Neuron (in vitro differentiated cells): ENCODE results near the gene ALG14.
A peak's percentile ranks its signal among the peaks of the same experiment; 100 is the strongest.
"Not testable (repeated sequence)": the region's sequence is repeated elsewhere in the genome, so short reads cannot be mapped to it uniquely, and the experiment has no call there.

Experiments used
- H2AFZ ChIP-seq: one replicate; pipeline ENCODE4 v1.6.1; 2013; ENCODE audit warnings: low read depth, mild to moderate bottlenecking, inconsistent platforms, low read length, moderate library complexity
- H3K27me3 ChIP-seq: one replicate; pipeline ENCODE4 v1.6.1; 2013; ENCODE audit warnings: low read length; ENCODE audit not compliant: insufficient read depth
- H3K36me3 ChIP-seq: one replicate; pipeline ENCODE4 v1.6.1; 2013; ENCODE audit warnings: low read length; ENCODE audit not compliant: insufficient read depth
- H3K4me1 ChIP-seq: one replicate; pipeline ENCODE4 v1.6.1; 2013; ENCODE audit warnings: low read length; ENCODE audit not compliant: insufficient read depth
- H3K4me3 ChIP-seq: 2 replicates; pipeline ENCODE4 v1.5.1; 2013; ENCODE audit warnings: mild to moderate bottlenecking, low read length, moderate library complexity
- H3K9me3 ChIP-seq: one replicate; pipeline ENCODE4 v1.6.1; 2013; ENCODE audit warnings: low read length

The ALG14 gene

DNA sequence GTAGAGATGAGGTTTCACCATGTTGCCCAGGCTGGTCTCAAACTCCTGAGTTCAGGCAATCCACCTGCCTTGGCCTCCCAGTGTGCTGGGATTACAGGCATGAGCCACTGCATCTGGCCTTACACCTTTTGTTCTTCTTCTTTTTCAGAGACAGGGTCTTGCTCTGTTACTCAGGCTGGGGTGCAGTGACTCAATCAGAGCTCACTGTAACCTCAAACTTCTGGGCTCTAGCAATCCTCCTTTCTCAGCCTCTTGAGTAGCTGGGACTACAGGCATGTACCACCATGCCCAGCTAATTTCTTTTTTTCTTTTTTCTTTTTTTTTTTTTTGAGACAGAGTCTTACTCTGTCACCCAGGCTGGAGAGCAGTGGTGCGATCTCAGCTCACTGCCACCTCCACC is 131.3 kb downstream of the ALG14 start:
- not testable (repeated sequence) for H3K9me3 ChIP-seq, H2AFZ ChIP-seq, H3K27me3 ChIP-seq, H3K4me3 ChIP-seq, H3K36me3 ChIP-seq
- H3K4me1 ChIP-seq, result peaks cover 23% of the 10 kb centered on the region

DNA sequence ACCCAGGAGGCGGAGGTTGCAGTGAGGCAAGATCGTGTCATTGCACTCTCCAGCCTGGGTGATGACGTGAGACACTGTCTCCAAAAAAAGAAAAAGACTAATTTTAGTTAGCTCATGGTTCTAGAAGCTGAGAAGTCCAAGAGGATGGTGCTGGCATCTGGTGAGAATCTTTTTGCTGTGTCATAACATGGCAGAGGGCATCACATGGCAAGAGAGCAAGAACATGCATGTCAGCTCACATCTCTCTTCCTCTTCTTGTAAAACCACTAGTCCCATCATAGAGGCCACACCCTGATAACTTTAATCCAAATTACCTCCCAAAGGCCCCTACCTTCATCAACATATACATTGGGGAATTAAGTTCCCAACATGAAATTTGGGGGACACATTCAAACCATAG is 132.0 kb downstream of the ALG14 start:
- H3K9me3 ChIP-seq, result no peaks in the 10 kb centered on the region
- no peak overlapping the region for H2AFZ ChIP-seq
- no peak overlapping the region for H3K4me3 ChIP-seq
- H3K4me1 ChIP-seq, result peaks cover 31% of the 10 kb centered on the region
- H3K27me3 ChIP-seq, result no peaks in the 10 kb centered on the region
- no peaks in the 10 kb centered on the region for H3K36me3 ChIP-seq

DNA sequence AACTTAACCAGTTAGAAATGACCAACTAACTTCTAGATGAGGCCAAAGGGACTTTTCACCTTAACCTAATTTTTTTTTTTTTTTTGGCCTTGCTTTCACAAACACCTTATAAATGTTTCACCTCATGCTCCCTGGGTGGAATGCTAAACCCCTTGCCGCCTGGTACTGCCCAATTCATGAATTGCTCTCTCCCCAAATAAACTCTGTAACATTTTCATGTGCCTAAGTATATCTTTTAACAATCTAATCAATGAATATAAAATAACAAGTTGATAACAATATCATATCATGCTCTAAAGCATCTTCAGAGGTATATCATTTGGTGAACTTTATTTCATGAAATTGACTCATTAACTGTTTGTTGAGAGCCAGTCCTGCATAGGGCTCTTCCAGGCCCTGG is 134.9 kb downstream of the ALG14 start:
- H3K4me3 ChIP-seq, result no peak overlapping the region
- H3K4me1 ChIP-seq, result peaks cover 38% of the 10 kb centered on the region
- H3K9me3 ChIP-seq, result no peaks in the 10 kb centered on the region
- peaks cover 8% of the 10 kb centered on the region for H3K36me3 ChIP-seq
- no peaks in the 10 kb centered on the region for H3K27me3 ChIP-seq
- no peak overlapping the region for H2AFZ ChIP-seq

DNA sequence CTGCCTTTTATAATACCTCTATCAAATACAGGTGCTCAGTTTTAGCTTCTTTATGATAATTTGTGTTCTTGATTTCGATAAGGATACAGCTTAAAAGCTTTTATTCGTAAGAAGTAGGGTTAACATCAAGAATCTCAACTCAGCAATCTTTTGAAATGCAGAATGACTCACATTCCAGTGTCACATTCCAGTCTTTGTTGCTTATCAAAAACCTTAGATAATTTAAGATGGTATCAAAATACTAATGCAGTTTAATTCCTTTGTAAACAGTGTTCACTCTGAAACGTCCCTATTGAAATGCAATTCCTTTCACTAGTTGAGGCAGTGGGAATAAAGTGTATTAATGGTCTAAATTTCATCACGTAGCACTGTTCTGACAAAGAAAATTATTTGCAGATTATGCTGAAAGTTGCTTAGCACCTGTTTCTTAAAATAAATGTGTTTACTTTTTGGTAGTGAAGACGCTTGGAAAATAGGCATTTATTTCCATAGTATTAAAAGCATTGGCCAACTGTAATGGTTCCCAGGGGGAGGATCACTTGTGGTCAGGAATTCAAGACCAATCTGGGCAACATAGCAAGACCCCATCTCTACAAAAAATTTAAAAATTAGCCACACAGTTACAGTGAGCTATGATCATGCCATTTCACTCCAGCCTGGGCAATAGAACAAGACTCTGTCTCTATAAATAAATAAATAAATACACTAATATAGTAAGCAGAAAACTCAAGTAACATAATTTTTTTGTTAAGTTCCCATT is 135.7 kb downstream of the ALG14 start:
- Histone ChIP-seq H3K4me1 (peaks cover 38% of the 10 kb centered on the region), H3K4me3 (no peak overlapping the region), H3K9me3 (no peaks in the 10 kb centered on the region), H3K27me3 (no peaks in the 10 kb centered on the region), H2AFZ (no peak overlapping the region), H3K36me3 (peaks cover 10% of the 10 kb centered on the region)

DNA sequence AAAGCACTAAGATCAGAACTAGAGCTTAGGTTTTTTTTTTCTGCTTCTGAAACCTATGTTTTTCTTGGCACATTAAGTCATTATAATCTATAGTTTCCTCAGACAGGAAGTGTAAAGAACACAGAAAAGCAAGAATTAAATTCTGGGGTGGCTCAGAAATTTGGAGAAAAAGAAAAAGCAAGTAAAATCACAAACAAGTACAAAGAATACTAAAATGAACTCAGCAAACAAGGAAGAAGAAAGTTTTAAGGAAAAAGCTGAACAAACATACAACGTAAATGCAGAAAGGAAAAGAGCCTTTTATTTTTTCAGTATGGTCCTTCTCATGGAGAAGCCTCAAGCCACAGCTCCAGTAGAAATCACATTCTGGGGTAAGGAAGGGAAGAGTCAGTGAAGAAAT is 137.3 kb downstream of the ALG14 start:
- Histone ChIP-seq H3K4me1 (peaks cover 38% of the 10 kb centered on the region), H3K9me3 (no peaks in the 10 kb centered on the region), H3K4me3 (no peak overlapping the region), H2AFZ (no peak overlapping the region), H3K36me3 (peaks cover 12% of the 10 kb centered on the region), H3K27me3 (no peaks in the 10 kb centered on the region)

DNA sequence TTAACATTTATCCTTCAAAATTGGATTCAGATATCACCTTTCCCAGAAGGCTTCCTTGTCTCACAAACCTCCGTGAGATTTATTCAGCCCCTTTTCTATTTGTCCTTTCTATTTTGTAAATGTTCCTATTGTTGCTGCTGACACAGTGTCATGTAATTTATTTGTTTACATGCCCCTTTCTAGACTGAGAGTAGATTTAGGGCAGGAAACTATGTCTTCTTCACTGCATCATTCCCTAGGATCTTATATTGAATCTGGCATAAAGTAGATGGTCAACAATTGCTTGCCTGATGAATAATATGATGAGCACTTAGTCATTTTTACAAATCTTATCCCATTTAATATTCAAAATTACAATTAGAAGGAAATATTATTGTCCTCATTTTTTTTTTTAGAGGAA is 137.7 kb downstream of the ALG14 start:
- H2AFZ ChIP-seq, result no peak overlapping the region

DNA sequence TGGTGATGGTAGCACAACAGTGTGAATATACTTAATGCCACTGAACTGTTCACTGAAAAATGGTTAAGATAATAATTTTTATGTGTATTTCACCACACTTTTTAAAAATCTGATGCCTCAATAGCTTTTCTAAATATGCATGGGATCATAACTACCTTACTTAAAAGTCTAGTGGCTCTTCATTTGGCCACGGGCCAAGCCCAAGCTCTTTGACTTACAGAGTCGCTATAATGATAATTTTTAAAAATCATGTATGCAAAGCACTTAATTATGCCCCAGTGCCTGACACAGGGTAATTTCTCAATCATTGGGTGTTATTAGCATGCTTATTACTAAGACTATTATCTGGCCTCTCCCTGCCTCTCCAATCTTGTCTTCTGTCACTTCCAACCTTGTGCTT is 138.2 kb downstream of the ALG14 start:
- Histone ChIP-seq H3K9me3 (no peaks in the 10 kb centered on the region), H3K4me3 (no peak overlapping the region), H3K36me3 (peaks cover 12% of the 10 kb centered on the region), H3K4me1 (peaks cover 43% of the 10 kb centered on the region), H3K27me3 (no peaks in the 10 kb centered on the region), H2AFZ (no peak overlapping the region)

More for the DNA sequence above, 137.7 kb downstream of the ALG14 start:
- Histone ChIP-seq H3K4me1 (peaks cover 40% of the 10 kb centered on the region), H3K4me3 (no peak overlapping the region), H3K9me3 (no peaks in the 10 kb centered on the region), H3K36me3 (peaks cover 12% of the 10 kb centered on the region), H3K27me3 (no peaks in the 10 kb centered on the region)

DNA sequence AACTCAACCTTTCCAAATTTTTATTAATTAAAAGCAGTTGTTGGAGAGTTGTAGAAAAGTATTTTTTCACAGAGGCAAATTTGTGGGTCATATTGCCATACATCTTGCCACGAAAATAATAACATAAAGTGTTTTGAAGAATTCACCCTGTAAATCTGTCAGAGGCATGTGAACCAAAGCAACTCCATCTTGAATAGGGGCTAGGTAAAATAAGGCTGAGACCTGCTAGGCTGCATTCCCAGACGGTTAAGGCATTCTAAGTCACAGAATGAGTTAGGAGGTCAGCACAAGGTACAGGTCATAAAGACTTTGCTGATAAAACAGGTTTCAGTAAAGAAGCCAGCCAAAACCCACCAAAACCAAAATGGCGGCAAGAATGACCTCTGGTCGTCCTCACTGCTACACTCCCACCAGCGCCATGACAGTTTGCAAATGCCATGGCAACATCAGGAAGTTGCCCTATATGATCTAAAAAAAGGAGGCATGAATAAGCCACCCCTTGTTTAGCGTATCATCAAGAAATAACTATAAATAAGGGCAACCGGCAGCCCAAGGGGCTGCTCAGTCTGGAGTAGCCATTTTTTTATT is 141.4 kb downstream of the ALG14 start:
- Histone ChIP-seq H3K36me3 (peaks cover 12% of the 10 kb centered on the region), H3K4me1 (peaks cover 40% of the 10 kb centered on the region), H3K9me3 (no peaks in the 10 kb centered on the region), H3K27me3 (no peaks in the 10 kb centered on the region), H3K4me3 (no peak overlapping the region), H2AFZ (no peak overlapping the region)

DNA sequence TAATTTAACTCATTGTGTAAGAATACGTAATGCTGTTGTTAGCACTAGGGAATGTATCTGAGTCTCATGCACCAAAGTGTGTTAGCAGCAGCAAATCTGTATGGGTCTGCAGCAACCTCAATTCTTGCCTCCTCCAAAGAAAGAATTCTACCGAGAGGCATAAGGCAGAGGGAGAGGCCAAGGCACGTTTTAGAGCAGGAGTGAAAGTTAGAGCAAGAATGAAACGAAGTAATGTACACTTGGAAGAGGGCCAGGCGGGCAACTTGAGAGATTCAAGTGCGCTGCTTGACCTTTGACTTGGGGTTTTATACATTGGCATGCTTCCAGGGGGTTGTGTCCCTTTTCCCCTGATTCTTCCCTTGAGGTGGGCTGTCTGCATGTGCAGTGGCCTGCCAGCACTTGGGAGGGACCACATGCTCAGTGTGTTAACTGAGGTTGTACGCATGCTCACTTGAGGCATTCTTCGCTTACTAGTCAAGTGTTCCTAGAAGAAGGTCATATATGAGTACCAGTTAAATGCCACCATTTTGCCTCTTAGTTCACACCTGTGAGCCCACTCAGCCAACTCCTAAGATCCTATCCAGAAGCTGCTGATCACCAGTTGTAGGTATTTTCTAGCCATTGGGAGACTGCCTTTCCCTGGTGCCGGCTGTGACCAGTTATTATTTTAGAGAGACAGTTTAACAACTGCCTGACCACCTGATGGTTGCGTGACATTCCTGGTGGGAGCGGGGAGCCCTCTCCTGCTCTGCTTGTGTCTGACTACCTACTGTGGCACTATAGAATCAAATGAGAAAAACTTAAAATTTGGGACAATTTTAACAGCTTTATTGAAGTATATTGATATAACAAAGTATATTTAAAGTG is 143.2 kb downstream of the ALG14 start:
- Histone ChIP-seq H2AFZ (no peak overlapping the region), H3K9me3 (no peaks in the 10 kb centered on the region), H3K27me3 (no peaks in the 10 kb centered on the region), H3K36me3 (peaks cover 12% of the 10 kb centered on the region), H3K4me3 (peak overlapping the region; percentile 99), H3K4me1 (peaks cover 31% of the 10 kb centered on the region)

DNA sequence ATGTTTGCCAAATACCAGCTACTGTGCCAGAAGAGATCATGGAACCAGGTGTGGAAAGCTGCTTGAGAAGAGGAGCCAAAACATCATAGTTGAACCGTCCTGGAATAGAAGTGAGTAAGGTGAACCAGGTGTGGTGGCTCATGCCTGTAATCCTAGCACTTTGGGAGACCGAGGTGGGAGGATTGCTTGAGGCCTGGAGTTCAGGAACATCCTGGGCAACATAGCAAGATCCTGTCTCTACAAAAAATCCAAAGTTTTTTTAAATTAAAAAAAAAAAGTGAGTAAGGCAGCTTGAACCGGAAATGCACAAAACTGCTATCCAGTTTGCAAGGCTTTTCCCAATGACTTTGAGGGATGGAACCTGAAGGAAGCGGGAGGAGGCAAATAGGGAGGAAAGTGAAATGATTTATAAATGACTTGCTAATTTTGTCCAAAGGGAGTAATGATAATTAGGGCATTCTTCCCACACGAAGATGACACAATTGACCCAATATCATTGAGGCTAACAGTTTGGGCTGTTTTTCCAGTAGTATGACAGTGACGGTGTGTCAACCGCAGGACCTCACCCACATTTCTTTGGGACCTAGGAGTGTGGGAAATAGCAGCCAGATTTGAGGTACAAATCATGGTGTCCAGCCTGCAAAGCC is 144.3 kb downstream of the ALG14 start:
- Histone ChIP-seq H3K27me3 (no peaks in the 10 kb centered on the region), H3K4me3 (peak overlapping the region; percentile 99), H3K36me3 (peaks cover 16% of the 10 kb centered on the region), H3K4me1 (peaks cover 42% of the 10 kb centered on the region), H3K9me3 (no peaks in the 10 kb centered on the region), H2AFZ (no peak overlapping the region)

DNA sequence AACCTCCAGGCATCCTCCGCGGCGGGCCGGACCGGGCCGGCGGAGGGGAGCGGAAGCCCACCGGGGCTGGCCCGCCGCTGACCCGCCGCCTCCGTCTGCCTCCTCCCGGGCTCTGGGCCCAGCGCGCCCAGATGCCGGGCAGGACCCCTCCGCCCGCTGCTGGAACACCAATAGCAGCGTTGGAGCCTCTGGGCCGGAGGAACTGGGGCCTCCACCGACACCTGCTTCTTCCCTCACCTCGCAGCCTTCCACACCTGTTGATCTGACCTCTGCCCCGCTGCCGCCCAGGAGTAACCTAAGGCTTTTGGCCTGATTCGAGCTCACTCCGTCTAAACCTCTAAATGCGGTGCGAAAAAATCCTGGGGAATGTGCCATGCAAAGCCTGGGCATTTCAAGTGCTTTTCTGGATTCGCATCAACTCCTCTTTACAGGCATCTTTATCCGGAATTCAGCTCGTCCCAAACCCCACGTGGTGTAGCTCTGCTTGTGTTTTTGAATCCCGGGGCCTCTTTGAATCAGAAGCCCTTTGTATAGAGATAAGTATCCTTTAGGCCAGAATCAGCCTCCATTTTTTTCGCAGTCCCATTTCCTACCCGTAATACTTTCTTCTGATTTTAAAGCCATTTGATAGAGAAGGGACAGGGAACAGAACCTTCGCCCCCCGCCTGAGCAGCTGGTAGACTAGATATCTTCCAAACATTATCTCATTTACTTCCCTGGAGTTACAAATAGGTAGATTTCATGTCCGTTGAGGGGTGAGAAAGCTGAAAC is 145.2 kb downstream of the ALG14 start:
- peak overlapping the region; percentile 99 for H3K4me3 ChIP-seq
- peak overlapping the region; percentile 70 for H2AFZ ChIP-seq
- H3K4me1 ChIP-seq, result peaks cover 50% of the 10 kb centered on the region
- no peaks in the 10 kb centered on the region for H3K9me3 ChIP-seq
- no peaks in the 10 kb centered on the region for H3K27me3 ChIP-seq
- peaks cover 15% of the 10 kb centered on the region for H3K36me3 ChIP-seq

DNA sequence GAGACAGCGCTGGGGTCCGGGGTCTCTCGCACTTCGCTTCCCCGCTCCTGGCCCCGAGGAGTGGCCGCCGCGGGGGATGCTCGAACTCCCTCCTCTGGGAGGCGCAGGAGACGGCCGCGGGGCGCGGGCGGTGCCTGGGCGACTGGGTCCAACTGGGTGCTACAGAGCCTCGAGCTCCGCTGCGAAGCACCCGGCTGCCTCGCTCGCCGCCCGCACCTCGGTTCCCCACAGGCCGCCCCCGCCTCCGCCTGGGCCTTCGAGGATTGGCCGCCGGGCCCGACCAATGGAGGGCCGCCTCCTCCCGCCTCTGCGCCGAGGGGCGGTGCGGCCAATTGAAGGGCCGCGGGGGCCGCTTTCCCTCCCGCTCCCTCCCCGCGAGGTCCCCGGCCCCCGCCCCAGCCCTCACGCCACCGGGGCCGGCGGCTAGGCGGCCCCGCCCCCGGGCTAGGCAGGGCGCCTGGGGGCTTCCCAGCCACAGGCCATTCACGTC is 145.8 kb downstream of the ALG14 start, which contains the start of gene CNN3:
Gene CNN3 (minus strand): TSS at position 196 of the 490 bp plus-strand sequence. CDS start 216 bp downstream, outside the sequence.
- H3K9me3 ChIP-seq, result no peaks in the 10 kb centered on the region
- H3K4me3 ChIP-seq, result peak within 1 kb of the TSS; percentile 99
- H2AFZ ChIP-seq, result peak within 1 kb of the TSS; percentile 70
- H3K4me1 ChIP-seq, result peaks cover 50% of the 10 kb centered on the region
- no peaks in the 10 kb centered on the region for H3K27me3 ChIP-seq
- peaks cover 19% of the 10 kb centered on the region for H3K36me3 ChIP-seq
